ENCODE results near the gene CAD.

Gene CAD

GRCh38 chr2:27177441-27178351 is 39.5 kb upstream of the CAD start:
- no peak for DNase-seq (ENCODE audit: low read depth)
- H3K4me3 ChIP-seq (ENCODE audit: low read length) = no peak overlapping the region
- no peak for TF ChIP-seq CTCF (IDR thresholded peaks at IDR 0.05; ENCODE audit: insufficient read depth, low read depth, low read length, missing control alignments)

GRCh38 chr2:27178469-27178868 is 38.7 kb upstream of the CAD start:
- DNase-seq (ENCODE audit: low read depth) = no peak
- TF ChIP-seq CTCF (IDR thresholded peaks at IDR 0.05; ENCODE audit: insufficient read depth, low read depth, low read length, missing control alignments) = no peak
- no peak overlapping the region for H3K4me3 ChIP-seq (ENCODE audit: low read length)

- no peak for DNase-seq (ENCODE audit: low read depth)
- no peak overlapping the region for H3K4me3 ChIP-seq (ENCODE audit: low read length)
- TF ChIP-seq CTCF (IDR thresholded peaks at IDR 0.05; ENCODE audit: insufficient read depth, low read depth, low read length, missing control alignments) = no peak
These were observed 37.7 kb upstream of the CAD start for GRCh38 chr2:27179344-27180000.

DNA sequence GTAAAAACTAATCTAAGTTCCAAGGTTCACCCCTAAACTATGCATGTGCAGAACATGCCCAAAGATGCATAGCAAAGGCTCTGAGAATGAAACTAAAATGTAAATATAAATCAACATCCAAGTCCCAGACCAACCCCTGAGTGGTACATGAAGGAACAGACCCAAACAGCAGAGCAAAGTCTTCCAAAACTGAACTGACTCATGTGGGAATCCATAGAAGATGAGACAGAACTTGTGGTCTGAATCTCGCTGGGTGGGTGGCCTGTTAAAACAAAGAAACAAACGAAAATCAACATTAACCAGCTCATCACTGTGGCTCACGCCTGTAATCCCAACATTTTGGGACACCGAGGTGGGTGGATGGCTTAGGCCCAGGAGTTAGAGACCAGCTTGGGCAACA is 34.8 kb upstream of the CAD start:
- no peak overlapping the region for H3K4me3 ChIP-seq (ENCODE audit: low read length)
- no peak for DNase-seq (ENCODE audit: low read depth)
- no peak for TF ChIP-seq CTCF (IDR thresholded peaks at IDR 0.05; ENCODE audit: insufficient read depth, low read depth, low read length, missing control alignments)

DNA sequence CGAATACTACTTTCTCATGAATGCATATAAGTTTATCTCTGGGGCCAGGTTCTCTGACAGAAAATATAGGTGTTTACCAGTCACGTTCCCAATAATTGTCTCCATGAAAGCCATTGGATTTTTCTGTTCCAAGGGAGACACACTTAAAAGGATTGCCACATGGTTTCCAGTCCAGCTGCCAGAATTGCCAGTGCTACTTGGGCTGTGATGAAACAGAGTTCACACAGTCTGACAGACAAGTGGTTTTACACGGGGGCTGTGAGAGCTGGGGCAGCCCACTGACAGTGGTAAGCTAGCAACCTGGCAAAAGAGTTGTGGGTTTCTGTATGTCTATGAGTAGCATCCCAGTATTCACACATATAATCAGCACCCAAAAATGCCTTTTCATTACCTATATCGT is 33.1 kb upstream of the CAD start:
- no peak for DNase-seq (ENCODE audit: low read depth)
- no peak for TF ChIP-seq CTCF (IDR thresholded peaks at IDR 0.05; ENCODE audit: insufficient read depth, low read depth, low read length, missing control alignments)
- no peak overlapping the region for H3K4me3 ChIP-seq (ENCODE audit: low read length)

DNA sequence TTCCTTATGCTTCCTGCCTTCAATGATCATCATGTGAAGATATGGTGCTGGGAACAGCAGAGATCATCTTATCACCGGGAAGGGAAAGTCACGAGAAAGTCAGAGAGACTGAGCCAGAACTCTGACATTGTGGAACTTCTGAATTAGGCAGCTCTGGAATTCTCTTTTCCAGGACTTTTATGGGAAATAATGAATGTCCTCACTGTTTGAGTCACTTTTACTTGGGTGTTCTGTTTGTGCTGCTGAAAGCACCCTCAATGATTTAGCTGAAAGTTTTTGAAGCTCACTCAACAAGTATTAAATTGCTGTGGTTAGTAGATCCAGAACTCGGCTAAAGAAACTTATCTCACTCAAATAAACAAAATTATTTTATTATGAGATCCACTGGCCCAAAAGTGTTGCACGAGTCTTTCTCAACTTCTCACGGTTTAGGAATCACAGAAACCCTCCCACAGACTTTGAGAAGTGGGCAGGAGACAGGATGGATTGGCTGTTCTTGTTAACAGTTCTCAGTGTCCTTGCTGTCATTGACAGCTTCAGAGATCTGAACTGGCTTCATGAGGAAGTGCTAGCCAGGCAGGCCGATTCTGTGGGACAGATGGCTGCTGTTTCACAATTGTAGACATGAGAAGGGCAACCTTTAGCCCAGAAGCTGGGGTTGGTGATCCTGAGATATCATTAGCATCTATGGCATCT is 31.7 kb upstream of the CAD start:
- DNase-seq (ENCODE audit: low read depth) = no peak
- H3K4me3 ChIP-seq (ENCODE audit: low read length) = no peak overlapping the region
- no peak for TF ChIP-seq CTCF (IDR thresholded peaks at IDR 0.05; ENCODE audit: insufficient read depth, low read depth, low read length, missing control alignments)
